Anterior cingulate cortex (tissue), 58 donors: Measurements from ENCODE around the gene CLCN1.
A peak's percentile ranks its signal among the peaks of the same experiment; 100 is the strongest.

Experiments
- DNase-seq, 58 donors: peaks; one replicate each; lab custom pipeline; 2025; lab: John Stamatoyannopoulos, UW

CLCN1 gene

DNA sequence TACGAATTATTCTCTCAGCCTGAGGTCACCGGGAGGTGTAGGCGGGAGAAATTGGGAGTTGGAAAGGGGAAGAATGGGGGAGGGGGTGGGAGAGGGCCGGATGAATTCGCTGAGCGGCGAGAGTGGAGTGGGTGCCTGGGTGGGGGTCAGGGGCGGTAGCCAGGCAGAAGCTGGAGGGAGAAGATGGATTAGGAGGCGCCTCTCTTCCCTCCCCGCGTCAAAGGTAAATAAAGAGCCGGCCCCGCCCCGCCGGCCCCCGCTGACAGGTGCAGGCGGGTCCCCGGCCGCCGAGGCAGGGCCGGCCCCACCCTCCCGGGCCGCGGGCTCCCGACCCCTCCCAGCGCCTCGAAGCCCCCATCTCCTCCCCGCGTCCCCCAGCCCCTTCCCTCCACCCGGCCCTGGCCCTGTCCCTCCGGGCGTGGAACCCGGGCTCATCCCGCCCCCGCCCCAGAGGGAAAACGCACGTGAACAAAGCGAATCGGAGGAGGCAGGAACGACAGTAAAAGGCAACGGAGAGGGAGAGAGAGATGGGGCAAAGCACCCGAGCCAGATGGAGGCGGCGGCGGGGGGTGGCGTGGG lies 45.7 kb downstream of the CLCN1 start:
- peak in 7 of 58 donors; percentile 23 to 72 (median 46) for DNase-seq

DNA sequence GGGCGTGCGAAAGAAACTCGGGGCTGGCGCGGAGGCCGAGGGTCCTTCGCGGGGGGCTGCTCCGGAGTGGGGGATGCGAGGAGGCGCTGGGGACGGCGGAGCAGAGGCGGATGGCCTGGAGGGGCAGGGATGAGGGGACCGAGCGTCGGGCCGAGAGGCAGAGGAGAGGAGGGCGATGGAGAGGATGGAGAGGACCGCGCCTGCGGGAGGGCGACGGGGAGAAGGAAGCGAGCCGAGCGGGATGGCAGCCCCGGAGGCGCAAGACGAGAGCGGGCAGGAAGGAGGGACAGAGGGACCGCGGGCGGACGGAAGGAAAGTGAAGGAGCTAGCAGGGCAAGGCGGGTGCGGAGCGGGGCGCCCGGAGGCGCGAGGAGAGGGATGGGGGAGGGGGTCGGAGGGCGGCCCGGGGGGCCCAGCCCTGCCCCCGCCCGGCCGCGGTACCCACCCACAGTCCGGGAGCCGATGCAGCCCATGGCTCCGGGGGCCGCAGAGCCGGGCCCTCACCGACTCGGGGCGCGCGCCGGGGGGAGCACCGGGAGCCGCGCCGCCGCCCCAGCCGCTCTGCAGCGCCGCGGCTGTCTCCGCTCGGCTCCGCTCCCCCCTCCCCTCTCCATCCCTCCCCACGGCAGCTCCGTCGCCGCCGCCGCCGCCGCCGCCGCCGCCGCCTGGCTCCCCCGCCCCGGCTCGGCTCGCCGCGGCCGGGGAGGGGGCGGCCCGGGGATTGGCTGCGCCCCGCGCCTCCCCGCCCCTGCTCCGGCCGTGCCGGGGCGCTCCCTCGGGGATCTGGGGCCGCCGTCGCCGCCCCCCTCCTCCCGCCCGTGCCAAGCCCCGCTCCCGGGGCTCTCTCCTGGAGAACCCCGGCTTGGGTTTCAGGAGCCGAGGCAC lies 46.5 kb downstream of the CLCN1 start, which contains the start of gene FAM131B:
Gene FAM131B (minus strand): TSS at position 583 of the 885 bp plus-strand sequence. CDS start 110 bp downstream, at position 473.
- peak in 32 of 58 donors; percentile 28 to 71 (median 55) for DNase-seq

DNA sequence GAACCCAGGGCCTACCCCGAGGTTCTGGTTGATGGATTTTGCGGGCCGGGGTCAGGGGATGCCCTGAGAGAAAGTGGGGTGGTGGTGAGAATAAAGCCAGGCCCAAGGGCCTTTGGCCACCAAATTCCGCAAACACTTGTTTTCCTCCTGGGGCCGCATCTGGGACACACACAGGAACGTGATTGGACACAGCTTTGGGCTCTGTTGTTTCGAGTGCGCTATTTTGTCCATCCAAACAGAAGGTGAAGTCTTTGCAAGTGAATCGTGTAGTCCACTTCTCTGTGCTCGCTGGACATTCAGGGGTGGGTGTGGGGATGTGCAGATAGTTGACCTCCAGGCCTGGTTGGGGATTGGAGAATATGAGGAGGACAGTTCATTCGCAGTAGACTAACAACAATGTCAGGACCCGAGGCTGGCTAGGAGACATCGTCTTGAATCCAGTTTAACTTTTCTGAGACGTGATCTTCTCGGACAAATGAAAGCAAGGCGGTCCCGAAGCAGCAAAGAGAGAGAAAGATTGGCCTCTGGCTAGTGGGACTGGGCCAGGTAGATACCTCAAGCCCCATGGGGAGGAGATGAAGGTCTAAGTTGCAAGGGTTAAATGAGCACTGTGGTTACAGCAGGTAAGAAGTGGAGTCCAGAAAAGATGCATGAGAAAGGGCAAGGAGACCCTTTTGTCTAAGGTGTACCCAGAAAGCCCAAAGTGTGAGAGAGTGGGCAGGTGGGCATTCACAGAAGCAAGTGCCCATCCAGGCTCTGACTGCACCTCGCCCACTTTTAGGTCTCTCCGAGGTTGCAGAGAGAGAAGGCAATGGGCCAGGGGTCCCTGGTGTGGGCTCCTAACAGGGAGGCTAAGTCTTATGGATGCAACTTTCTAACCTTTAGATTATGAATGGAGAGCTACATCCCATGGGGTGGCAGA lies 47.4 kb downstream of the CLCN1 start:
- DNase-seq = peak in 6 of 58 donors; percentile 27 to 58 (median 48)

DNA sequence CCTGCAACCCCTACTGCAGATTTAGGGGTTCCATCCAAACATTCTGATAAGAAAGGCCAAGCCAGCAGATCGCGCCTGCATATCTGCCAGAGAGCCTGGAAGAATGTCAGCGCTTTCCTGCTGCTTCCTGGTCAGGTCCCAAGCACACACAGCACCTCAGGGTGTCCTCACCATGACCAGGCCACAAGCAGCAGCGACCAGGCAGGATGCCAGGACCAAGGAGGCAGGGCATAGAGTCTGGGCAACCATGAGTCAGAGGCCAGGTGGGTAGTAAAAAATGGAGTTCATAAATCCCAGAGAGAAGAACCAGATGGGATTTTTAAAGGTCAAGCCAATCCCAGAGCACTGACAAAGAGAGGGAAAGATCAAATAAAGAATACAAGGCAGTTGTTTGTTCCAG lies 52.1 kb downstream of the CLCN1 start:
- no peak for DNase-seq

DNA sequence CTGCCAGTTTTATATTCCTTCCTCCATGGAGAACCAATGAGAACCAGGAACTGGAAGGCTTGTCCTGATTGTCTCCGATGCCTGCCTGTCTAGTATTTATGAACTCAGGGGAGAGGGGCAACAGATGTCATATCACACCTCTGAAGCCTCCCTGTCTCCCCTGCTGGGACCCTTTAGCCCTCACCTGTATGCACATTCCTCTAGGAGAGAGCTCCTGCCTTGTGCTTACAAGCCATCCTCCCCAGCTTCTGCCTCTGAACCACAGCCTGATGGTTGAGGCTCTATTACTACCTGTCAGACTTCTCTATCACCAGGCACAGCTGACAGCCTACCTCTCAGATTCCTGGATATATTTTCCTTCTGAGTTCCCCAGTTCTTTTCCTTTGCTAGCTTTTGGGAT lies 52.5 kb downstream of the CLCN1 start:
- no peak for DNase-seq

DNA sequence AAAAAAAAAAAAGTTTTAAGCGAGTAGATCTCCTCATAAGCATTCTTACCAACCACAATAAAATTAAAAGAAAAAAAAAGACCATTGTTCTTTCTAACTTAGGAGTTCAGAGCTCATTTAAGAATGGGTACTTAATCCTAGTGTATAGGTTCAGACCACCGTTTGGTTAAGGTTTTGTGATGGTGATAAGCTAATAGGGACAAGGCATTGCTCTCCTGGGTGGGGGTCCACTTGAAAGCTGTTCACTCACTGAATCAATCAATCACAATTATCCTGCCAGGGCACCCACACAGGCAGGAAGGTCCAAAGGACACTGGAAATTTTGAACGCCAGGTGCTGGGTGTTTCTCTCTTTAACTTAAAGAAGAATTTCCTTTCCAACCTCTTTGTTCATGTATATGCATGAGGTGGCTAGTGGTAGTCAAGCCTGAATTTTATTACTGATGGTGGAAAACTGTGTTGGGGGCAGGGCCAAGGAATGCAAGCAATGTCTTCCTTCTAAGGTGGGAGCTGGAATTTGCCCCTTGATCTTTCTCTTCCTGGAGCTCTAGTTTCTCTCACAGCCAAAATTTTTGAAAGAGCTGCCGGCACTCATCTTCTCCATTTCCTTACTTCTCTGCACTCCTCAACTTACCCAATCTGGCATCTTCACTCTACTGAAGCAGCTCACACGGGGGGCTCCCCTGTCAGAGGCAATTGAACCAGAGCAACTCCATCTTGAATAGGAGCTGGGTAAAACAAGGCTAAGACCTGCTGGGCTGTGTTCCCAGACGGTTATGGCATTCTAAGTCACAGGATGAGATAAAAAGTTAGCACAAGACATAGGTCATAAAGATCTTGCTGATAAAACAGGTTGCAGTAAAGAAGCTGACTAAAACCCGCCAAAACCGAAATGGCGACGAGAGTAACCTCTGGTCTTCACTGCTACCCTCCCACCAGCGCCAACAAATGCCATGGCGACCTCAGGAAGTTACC lies 54.1 kb downstream of the CLCN1 start:
- DNase-seq = no peak

DNA sequence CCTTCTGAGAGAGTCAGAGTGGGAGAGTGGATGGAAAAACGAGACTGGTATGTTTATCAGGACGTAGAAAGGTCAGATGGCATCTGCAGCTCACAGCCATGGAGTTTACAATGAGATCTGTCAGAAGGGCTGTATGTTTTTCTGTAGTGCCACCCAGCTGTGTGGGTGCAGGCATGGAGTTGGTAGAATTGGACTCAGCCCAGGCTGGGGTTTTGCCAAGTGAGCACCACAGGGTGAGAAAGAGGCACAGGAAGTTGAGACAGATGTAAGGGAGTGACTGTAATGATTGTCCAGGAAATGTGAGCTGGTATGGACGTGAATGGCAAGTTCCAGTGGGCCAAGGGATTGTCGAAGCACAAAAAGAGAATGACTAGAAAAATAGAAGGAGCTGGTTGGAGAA lies 56.2 kb downstream of the CLCN1 start:
- DNase-seq = peak in 52 of 58 donors; percentile 18 to 91 (median 72)

DNA sequence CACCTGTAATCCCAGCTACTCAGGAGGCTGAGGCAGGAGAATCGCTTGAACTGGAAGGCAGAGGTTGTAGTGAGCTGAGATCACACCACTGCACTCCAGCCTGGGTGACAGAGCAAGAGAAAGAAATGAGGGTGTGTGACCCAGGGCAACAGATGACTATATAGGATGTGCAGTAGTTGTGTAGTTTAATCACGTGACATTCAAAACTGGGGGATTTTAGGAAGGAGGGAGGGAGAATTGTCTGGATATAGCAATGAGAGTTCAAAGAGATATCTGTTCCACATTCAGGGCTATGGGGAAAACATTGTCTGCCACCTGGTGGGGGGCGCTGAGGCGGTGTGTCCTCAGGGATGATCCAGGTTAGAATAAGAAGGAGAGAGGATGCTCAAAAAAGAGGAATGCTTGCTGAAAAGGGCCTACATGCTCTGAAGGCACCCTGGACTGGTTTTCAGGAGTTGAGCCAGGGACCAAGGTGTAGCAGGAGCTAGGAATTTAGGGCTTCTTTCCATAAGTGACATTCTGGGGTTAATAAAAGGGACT lies 57.4 kb downstream of the CLCN1 start:
- no peak for DNase-seq

DNA sequence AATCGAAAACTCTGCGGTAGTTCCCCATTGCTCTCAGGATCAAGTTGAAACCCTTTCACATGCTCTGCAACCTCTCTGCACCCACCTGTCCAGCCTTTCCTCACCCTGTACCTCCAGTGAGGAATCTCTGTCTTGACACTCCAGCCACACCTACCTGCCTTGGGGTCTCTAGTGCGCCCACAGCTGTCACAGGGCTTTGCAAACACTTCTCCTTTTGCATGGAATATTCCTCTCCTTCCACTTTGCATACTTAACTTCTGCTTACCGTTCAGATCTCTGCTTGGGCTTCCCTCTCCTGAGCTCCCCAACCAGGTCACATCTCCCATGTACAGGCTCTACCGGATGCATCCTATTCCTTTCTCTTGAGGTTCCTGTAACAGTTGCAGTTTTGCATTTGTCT lies 58.6 kb downstream of the CLCN1 start:
- DNase-seq = no peak

DNA sequence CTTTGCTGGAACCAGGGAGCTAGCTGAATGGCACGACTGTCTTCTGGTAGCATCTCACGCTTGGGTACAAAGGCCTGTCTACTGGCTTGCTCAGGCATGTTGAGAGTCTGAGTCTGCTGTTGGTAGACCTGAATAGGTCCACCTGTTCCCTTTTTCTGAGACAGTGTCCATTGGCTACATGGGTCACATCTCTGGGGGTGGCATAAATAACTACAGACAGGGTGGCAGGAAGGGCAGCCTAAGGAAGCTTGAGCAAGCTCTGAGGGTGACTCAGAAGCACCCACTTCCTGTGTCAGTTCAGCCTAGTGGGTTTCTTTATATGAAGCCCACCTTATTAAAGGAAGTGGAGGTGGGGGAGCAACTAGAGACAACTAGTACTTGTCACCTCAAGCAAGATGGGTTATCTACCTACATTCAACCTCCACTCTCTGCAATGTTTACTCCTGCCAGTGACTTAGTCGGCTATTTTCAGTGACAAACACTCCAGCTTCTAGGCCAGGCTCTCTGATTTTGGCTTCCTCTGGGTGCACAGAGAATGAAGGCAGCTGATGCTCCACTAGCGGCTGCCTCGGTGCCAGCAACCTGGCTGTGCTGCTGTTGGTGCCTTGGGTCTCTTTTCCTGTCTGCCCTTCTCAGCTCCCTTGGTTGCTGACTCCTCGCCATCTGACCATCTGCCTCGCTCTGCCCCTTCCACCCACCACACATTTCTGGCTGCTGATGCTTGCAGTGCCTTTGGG lies 59.6 kb downstream of the CLCN1 start:
- peak in 3 of 58 donors; percentile 17 to 45 (median 20) for DNase-seq

DNA sequence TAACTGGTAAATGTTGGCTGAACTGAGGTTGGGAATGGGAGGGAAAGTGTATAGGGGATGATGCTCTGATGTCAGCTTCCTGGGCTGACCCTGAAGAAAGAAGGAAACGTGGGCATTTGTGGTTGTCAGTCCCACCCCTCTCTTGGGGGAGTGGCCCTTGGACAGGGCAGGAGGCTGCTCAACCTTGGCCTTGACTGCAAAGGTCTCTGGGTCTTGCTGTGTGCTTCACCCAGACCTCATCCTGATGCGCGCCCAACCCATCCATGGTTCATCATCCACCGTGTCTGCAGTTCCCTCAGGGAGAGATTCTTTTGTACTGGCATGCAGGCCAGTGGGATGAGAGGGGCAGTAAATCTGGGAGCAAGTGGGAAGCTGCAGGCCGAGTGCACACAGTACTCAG lies 60.5 kb downstream of the CLCN1 start:
- no peak for DNase-seq

DNA sequence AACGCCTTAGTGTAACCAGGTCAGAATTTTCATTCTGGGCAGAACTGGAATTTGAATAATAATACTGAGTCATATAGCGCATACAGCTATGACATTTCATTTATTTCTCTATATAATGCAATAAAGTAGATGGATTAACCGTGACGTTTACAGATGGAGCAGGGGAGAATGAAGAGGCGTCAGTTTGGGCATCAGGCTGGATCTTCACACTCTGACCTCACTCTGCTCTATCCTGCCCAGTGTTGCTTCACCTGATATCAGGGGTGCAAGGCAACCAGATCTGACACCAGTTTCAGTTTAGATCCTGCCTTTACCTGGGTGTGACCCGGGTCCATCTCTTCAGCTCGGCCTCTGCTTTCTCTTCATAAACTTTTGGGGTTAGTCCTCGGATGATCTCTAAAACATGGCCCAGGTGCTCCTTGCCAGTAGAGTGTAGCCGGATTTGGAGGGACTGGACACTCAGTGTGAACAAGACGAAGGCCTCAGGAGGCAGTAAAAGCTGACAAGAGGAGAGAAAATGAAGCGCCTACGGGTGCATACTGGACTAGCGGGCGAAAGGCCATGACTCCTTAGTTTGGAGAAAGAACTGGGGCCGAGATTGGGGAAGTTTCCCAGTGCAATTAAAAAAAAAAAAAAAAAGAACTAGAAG lies 63.8 kb downstream of the CLCN1 start:
- peak in 2 of 58 donors; percentile 65 to 71 for DNase-seq

DNA sequence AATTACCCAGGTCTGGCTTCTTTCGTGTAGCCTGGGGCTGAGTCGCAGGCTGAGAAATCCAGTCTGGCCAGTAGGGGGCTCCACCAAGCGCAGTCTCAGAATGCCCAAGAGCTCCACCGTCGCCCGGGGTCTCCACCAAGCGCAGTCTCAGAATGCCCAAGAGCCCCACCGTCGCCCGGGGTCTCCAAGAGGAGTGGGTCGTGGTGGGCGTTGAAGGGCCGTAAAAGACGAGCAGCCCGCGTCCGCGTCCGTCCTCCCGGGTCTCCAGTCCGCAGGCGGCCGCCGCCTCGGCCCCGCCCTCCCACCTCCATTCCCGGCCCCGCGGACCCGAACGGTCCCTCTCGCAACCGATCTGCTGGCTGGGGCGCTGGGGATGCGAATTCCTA lies 64.3 kb downstream of the CLCN1 start:
- peak in 57 of 58 donors; percentile 47 to 92 (median 75) for DNase-seq

DNA sequence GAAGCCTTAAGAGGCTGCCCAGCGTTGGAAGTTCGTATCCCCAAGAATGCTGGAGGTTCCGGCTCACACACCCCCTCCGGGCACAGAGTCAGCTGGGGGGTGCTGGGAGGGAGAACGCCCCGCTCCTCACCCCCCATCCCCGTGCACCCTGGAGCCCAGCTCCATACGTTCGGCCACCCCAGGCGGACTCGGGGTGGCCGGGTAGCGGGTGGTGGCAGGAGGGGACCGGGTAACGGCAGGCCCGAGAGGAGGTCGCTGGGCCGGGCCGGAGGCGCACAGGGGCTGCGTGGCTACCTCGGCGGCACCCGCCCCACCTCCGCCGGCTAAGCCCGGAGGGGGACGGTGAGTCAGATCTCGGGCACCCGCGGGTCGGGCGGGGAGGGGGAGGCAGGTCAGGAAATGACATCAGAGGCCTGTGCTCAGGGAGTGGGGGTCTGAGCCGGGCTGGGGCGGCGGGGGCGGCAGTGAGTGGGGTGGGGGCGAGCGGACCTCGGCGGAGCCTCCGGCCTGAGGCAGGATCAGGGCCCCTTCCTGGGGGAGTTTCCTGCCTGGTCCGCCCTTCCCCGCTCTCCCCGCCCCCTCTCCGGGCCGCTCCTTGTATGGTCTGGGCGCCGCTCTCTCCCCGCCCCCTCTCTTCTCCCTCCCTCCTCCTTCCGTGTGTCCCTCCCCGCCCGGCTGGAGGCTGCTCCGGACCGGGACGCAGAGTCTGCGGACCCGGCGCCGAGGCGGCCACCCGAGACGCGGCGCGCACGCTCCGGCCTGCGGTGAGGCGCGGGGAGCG lies 64.9 kb downstream of the CLCN1 start, which contains the start of gene ZYX:
Gene ZYX (plus strand): TSS at position 700 of the 781 bp plus-strand sequence. CDS start 227 bp downstream, outside the sequence.
- DNase-seq = peak in 56 of 58 donors; percentile 52 to 95 (median 81)

DNA sequence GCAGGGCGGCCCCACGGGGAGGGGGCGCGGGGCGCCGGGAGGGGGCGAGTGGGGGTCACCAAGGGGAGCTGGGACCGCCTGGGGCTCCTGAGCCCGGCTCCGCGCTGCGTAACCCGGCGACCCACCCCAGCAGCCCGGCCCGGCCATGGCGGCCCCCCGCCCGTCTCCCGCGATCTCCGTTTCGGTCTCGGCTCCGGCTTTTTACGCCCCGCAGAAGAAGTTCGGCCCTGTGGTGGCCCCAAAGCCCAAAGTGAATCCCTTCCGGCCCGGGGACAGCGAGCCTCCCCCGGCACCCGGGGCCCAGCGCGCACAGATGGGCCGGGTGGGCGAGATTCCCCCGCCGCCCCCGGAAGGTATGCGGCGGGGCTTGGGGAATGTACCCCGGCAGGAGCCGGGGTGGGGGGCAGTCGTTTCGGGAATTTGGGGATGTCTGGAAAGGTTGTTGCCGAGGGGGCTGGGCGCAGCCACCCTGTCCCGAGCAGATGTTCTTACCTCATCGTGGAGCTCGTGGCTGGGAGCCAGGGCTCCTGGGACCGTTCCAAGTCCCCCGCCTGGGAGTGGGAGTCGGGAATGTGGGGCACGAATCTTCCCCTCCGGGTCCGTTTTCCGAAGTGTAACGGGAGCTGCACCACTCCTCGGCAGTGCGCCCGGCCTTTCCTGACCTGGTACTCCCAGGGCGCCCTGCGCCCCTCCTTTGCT lies 65.7 kb downstream of the CLCN1 start:
- DNase-seq = peak in 37 of 58 donors; percentile 9 to 79 (median 42)

DNA sequence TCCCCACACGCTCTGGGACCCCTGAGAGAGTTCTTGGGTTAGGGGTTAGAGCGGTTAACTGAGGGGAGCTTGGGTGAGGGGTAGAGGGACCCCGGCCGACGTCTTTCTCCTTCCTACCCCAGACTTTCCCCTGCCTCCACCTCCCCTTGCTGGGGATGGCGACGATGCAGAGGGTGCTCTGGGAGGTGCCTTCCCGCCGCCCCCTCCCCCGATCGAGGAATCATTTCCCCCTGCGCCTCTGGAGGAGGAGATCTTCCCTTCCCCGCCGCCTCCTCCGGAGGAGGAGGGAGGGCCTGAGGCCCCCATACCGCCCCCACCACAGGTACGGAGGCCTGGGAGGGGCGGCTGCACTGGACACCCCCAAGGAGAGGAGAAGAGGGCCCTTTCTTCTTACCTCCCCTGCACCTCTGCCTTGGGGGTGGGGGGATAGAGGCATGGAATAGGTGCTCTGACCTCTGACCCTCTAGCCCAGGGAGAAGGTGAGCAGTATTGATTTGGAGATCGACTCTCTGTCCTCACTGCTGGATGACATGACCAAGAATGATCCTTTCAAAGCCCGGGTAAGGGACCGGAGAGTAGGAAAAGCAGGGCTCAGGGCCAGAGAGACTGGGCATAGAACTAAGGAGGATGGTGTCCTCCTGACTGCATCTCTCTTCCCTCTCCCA lies 66.3 kb downstream of the CLCN1 start:
- DNase-seq = no peak
